NCI-H2029 treated with DMSO at 0.1 percent for 48 hours (cell line): ENCODE data around the gene IL2RA.

Experiments
- DNase-seq: peaks from one replicate; lab custom pipeline; 2025; lab: John Stamatoyannopoulos, UW

The IL2RA gene

DNA sequence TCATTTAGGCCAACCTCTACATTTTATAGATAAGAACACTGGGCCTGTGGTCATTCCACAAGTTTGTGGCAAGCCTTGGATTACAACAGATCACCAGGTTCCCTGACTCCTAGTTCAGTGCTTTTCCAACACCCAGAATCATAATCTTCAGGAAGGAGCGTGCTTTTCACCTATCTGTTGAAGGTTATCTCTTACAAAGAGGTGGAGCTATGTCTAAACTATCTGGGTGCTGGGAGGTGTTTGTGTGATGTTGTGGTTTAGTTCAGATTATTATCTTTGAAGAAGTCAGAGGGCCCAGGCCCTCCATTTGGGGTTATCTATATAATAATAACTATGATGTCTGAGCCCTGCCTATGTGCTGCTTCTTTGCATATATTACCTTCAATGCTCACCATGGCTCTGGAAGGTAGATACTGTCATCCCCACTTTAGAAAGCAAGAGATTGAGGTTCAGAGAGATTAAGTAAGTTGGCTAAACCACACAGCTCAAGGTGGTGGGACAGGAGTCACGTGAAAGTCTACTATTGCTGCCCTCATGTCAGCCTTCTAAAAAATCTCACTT, 24.0 kb downstream of the IL2RA start:
- no peak for DNase-seq

DNA sequence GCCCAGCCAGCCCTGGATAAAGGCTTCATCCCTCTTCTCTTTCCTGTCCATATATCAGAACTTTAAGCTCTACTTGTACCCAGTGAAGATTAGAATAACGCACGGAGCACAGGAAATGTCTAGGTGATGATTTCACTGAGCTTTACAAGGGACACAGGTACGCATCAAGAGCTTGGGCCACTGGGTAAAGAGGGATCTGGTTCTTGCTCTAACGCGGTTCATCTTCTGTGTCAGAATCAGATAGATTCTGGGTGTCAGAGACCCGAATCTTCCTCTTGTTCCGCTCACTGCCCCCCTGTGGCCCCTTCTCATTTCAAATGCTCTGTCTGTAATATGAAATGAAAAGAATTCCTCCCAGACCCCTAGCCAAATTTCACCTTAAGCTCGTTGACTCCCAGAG, 24.7 kb downstream of the IL2RA start:
- DNase-seq, result no peak

- DNase-seq, result no peak
Observed at GRCh38 chr10:6036861-6037321, 25.3 kb downstream of the IL2RA start.

GRCh38 chr10:6035931-6036575, 26.1 kb downstream of the IL2RA start:
- DNase-seq, result no peak

- DNase-seq, result no peak
Observed at GRCh38 chr10:6035101-6035834, 26.9 kb downstream of the IL2RA start.

- no peak for DNase-seq
Observed at GRCh38 chr10:6034371-6034770, 27.8 kb downstream of the IL2RA start.

DNA sequence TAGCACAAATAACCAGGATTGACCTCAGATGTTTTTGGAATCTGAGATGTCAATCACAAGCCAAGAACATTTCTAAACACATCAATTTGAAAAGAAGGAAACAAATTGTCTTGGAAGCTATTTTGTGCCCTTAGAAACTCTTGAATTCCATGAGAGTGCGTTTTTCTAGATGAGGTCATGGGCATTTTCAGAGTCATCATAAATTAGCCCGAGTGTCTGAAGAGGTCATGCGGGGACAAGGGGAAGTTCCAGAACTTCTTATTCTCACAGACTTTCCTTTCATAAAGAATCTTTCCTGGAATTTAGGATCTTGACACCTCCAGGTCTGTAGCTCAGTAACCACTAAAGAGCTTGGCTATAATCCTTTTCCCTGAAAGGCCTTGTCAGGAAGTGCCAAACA, 28.2 kb downstream of the IL2RA start:
- no peak for DNase-seq

DNA sequence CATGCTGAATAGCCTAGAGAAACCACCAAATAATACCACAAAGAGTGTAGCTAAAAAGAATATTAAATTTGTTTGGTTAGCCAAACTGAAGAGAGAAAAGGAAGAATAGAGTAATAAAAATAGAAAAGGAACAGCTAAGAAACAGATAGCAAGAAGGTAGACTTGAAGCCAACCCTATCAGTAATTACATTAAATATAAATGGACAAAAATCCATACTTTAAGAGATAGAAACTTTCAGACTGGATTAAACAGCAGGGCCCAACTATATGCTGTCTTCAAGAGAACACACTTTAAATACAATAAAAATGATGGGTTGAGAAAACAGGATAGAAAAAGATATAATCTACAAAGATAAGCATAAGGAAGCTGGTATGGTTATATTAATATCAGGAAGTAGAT, 31.2 kb downstream of the IL2RA start:
- DNase-seq, result no peak

DNA sequence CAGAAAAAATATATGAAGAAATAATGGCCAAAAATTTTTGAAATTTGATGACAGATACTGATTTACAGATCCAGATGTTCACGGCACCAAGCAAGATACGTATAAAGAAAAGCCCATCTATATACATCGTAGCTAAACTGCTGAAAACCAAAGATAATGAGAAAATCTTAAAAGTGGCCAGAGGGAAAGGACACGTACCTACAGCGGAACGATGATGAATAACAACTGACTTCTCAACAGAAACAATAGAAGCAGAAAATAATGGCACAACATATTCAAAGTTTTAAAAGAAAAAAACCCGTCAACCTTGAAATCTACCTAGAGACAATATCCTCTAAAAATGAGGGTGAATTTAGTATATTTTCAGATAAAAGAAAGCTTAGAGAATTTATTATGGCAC, 31.9 kb downstream of the IL2RA start:
- no peak for DNase-seq

DNA sequence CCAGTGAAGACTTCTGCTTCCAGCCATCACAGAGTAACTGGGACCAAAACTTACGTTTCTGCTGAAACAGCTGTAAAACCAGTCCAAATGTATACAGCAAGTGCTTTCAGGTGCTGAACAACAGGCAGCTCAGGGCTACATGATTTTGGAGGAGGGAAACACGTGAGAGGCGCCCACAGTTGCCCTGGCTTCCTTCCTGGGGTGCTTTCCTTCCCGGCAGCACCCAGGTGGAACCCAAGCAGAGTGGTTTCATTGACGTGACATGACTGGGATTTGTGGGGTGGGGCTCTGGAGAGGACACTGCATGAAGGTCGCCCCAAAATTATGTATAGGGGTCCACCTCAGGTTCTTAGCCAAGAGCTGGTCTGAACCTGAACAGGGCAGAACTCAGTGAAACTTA, 34.2 kb downstream of the IL2RA start:
- no peak for DNase-seq

DNA sequence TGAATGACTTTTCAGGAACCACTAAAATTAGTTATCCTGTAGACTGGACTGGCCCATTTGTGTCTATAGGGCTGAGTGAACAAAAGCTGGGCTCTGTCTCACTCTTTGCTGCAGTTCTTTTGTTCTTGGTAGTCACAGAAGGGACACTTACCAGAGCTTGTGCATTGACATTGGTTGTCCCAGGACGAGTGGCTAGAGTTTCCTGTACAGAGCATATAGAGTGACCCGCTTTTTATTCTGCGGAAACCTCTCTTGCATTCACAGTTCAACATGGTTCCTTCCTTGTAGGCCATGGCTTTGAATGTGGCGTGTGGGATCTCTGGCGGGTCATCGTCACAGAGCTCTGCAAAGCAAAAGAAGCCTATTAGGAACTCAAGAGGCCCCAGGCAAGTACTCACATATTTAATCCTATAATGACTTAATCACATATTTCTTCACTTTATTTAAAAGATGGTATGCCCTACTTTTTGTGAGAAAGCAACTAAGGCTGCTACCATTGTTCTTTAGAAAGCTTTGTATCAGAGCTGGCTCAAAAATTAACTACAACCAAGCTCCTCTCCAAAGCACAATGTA, 36.4 kb downstream of the IL2RA start:
- DNase-seq, result no peak

DNA sequence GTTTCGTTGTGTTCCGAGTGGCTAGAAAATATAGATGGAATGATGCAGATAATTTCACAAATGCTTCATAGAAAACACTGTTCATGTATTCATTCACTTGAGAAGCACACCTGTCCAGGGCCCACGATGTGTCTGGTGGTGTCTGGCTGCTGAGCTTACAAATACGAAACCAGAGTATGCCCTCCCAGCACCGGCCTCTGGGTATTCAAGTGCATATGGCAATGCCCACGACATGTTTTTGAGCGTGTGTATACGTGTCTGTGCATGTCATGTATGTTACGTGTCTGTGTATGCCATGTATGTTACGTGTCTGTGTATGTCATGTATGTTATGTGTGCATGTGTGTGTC, 37.9 kb downstream of the IL2RA start:
- DNase-seq, result no peak

GRCh38 chr10:6023661-6024333, 38.4 kb downstream of the IL2RA start:
- no peak for DNase-seq

DNA sequence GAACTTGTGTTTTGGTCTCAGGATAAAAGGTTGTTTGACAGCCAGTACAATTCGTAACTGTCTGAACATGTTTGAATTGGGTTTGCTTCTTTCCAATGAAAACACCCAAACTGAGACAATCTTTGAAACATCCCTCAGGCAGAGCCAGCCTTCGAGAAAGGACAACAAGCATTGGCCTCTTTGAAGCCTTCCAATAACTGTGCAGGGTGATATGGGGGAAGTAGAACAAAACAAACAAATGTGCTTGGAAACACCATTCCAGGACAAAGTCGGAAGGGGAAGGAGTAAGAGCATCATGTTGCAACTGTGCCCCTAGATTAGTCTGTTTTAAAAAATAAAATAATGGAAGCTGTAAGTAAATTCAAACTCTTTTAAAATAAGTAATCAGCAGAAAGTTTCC, 39.5 kb downstream of the IL2RA start:
- DNase-seq, result no peak

DNA sequence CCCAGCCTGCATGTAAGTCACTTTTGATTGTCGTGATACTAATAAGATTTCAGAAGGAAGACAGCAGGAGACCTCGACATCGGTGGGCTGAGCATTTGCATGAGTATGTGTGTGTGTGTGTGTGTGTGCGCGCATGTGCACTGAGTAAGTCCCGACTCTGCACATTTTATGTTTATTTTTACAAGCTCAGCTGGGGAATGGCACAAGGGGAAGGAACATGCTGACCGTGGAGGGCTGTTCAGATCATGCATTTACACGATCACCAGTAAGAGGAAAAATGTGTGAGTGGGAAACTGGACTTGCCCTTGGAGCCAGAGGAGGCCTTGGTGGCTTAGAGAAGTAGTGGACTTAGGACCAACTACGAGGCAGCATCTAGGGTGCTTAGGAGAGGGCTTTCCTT, 41.3 kb downstream of the IL2RA start:
- DNase-seq, result no peak

DNA sequence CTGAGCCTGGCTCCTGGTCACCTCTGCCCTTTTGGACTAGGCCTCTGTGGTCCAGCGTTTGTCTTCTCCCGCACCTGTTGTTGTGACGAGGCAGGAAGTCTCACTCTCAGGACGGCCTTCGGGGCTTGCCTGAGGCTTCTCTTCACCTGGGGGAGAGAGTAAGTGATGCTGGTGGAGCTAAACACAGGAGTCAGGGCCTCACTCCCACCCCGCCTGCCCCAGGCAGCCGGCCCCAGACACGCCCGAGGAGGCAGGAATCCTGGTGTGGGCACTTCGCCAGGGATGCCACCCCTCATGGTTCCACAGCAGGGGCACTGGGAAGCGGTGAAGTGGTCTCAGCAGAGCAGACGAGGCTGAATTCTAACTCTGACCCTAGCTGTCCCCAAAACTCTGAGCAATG, 42.4 kb downstream of the IL2RA start:
- DNase-seq, result no peak

- DNase-seq, result no peak
Observed at GRCh38 chr10:6019010-6019782, 43.0 kb downstream of the IL2RA start.

GRCh38 chr10:6018422-6018821, 43.7 kb downstream of the IL2RA start:
- no peak for DNase-seq

DNA sequence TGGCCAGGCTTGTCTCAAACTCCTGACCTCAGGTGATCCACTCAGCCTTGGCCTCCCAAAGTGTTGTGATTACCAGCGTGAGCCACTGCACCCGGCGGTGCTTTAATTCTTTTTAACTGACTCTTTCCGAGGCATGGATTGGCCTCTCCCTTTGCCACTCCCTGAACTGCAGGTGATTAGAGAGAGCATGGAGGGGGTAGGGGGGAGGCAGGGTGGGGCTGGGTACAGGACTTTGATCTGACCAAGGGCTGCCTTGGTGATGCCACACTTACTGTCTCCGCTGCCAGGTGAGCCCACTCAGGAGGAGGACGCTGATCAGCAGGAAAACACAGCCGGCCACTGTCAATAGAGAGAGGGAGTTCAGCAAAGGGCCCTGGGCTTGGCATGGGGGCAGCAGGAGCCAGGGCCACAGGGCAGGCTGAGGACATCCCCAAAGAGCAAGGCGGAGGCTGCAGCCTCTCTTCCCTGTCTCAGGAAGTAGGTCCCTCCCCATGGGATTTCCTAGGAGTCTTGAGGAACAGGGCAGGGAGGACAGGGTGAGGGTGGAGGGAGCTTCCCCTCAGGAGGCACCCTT, 44.3 kb downstream of the IL2RA start:
- DNase-seq, result no peak

DNA sequence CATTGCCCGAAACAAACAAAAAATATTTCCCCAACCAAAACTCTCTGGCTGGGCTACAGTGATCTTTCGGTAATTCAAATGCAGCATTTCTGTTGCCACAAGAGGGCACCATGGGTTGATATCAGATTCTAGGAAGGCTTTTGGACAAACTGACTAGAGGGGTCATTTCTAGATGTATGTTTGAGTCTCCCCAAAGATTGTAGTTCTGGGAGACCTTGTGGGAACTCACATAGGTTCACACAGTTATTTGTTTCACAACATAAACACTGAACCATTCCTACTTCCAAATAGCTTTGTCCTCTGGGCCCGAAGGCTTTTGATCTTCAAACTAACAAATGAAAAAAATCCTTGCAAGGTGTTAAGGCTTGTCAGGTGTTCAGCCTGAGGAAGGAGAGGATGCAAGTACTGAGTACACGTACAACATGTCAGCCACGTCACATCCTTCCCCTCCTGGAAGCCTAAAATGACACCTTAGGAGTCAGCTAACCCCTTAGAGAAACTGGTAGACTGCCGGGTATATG, 47.9 kb downstream of the IL2RA start:
- DNase-seq, result peak; percentile 3
